NB4 (cell line): ENCODE results near the gene LRP1B.

ENCODE experiments used
- DNase-seq: peaks from one replicate; pipeline ENCODE4 v3.0.0; 2010; ENCODE audit warnings: low read depth
- H3K4me3 ChIP-seq: one replicate; pipeline ENCODE4 v1.5.1; 2011; ENCODE audit warnings: mild to moderate bottlenecking, low read depth, low read length, moderate library complexity
- CTCF ChIP-seq: IDR thresholded peaks from one replicate; pipeline ENCODE4 v1.5.1; 2012; ENCODE audit warnings: low read depth, low read length
- MAX ChIP-seq: IDR thresholded peaks from 2 replicates; pipeline ENCODE4 v1.6.1; 2011; ENCODE audit warnings: low read depth, low read length
- MYC ChIP-seq: IDR thresholded peaks from 2 replicates; pipeline ENCODE4 v1.6.1; 2011; ENCODE audit warnings: low read depth, low read length
- POLR2A ChIP-seq: IDR thresholded peaks from 2 replicates; pipeline ENCODE4 v1.6.1; 2011; ENCODE audit warnings: mild to moderate bottlenecking; ENCODE audit not compliant: insufficient read length; ENCODE audit errors: extremely low read depth

LRP1B gene

GRCh38 chr2:140643761-140644187 is 1487.0 kb downstream of the LRP1B start:
- DNase-seq, result no peak
- no peak overlapping the region for H3K4me3 ChIP-seq
- TF ChIP-seq POLR2A (no peak), MYC (no peak), MAX (no peak), CTCF (no peak)

DNA sequence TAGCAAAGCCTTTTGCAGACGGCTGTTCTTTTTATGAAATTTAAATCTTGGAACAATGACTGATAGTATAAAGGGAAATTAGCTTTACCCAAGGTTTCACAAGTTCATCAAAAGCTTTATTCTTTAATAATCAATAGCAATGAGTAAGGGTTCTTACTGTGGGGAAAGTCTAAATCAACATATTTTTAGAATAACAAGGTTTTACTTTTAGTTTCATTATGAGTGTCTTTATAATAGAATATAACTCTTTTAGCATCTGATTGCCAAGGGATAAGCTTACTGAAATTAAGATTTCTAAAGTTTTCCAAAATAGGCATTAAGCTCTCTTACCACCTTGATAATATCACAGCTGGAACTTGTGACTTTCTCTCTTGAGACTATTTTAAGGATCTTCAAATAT is 1489.7 kb downstream of the LRP1B start:
- no peak overlapping the region for H3K4me3 ChIP-seq
- no peak for DNase-seq
- TF ChIP-seq MAX (no peak), CTCF (no peak)

DNA sequence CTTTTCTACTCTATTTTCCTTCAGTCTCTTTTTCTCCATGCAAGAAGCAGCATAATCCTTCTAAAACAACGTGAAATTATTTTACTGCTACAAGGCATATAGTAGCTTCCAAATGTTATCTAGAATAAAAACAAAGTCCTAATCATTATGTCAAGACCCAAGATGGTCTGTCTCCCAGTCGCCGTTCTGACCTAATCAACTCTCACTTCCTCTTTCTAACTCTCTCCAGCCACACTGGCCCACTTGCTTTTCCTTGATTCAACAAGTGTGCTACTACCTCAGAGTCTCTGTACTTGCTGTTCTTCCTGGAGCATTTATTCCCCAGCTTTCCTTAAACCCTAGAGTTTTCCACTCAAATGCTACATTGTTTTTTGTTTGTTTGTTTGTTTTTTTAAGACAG is 1491.2 kb downstream of the LRP1B start:
- DNase-seq, result peak; percentile 51
- TF ChIP-seq MAX, result no peak
- no peak for TF ChIP-seq POLR2A
- TF ChIP-seq MYC, result no peak
- TF ChIP-seq CTCF, result no peak

GRCh38 chr2:140630557-140630956 is 1500.3 kb downstream of the LRP1B start:
- no peak overlapping the region for H3K4me3 ChIP-seq
- DNase-seq, result no peak
- TF ChIP-seq POLR2A (no peak), MAX (no peak), MYC (no peak), CTCF (no peak)

More for the DNA sequence above, 1491.2 kb downstream of the LRP1B start:
- no peak overlapping the region for H3K4me3 ChIP-seq

DNA sequence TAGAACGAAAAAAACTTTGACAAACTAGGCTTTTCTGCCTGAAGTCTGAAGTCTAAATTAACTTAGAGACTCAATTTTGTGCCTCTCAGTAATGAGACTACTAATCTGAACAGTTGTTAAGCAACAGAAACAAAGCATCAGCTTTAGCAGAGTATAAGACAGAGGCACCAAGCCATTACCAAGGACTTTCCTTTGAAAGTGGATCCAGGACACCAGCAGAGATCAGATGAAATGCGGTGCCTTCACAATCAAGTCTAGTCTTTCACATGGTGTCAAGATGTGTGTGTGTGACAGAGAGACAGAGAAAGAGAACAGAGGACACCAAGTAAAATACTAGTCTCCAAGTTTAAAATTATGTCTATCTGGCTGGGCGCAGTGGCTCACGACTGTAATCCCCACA is 1502.9 kb downstream of the LRP1B start:
- no peak for TF ChIP-seq MAX
- no peak for TF ChIP-seq MYC
- no peak for TF ChIP-seq CTCF
- TF ChIP-seq POLR2A, result no peak
- no peak overlapping the region for H3K4me3 ChIP-seq
- DNase-seq, result no peak

DNA sequence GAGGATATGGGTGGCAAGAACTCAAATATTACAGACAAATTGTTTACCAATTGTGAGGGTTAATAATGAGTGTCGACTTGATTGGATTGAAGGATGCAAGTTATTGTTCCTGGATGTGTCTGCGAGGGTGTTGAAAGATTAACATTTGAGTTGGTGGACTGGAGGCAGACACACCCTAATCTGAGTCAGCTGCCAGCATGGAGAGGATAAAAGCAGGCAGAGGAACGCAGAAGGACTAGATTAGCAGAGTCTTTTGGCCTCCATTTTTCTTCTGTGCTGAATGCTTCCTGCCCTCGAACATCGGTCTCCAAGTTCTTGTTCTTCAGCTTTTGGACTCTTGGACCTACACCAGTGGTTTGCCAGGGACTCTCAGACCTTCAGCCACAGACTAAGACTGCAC is 1503.7 kb downstream of the LRP1B start:
- H3K4me3 ChIP-seq, result no peak overlapping the region
- TF ChIP-seq MYC (no peak), CTCF (no peak), POLR2A (no peak), MAX (no peak)
- DNase-seq, result no peak
